HCT116 (cell line): ENCODE data around the gene SLC35F6. TPM values are rescaled to one million over a fixed set of nuclear protein-coding genes. Genes with fewer than 3 reads are reported as not detected.
A peak's percentile ranks its signal among the peaks of the same experiment; 100 is the strongest.

Experiments
- ATAC-seq: fragments of 200-7000 bp; cut with Tn5 transposase; 2 replicates; pipeline ENCODE4 v1.9.1; 2020; ENCODE audit warnings: mild to moderate bottlenecking, moderate library complexity
- BruUV-seq: library from RNA; stranded (reverse); fragments of 400-500 nt; replicated peaks from 2 replicates; lab custom pipeline; 2021; lab: Mats Ljungman, UMichigan
- CTCF ChIA-PET: fragments of 300-600 bp; sonication (Branson Sonifier 250); formaldehyde crosslinking; loops from one replicate; lab custom pipeline; 2021; ENCODE audit warnings: antibody characterized with exemption; lab: Charles Lee
- POLR2A ChIA-PET: fragments of 300-600, 350-600 bp; sonication (Branson Sonifier 250); formaldehyde crosslinking; loops from one replicate; lab custom pipeline; 2021; ENCODE audit warnings: antibody characterized with exemption; lab: Charles Lee
- RAD21 ChIA-PET, 2 experiments: fragments of 300-600 bp; sonication (Branson Sonifier 250); formaldehyde crosslinking; loops; one replicate each; lab custom pipeline; 2023; ENCODE audit warnings: low total read pairs in 2 of 2; ENCODE audit not compliant: uncharacterized antibody in 2 of 2, unreplicated experiment in 2 of 2, low non-redundant PET in 1 of 2; lab: Charles Lee
- DNase-seq: peaks from one replicate; pipeline ENCODE4 v3.0.0-alpha.2; 2010; ENCODE audit warnings: low read depth, low spot score
- H2AFZ ChIP-seq: fragments of 200-600 bp; shearing (Covaris generic), sonication (generic); 2 replicates; pipeline ENCODE4 v1.6.1; 2017; ENCODE audit warnings: low read depth, mixed run types, mixed read lengths, antibody characterized with exemption, low read length; ENCODE audit not compliant: poor library complexity, severe bottlenecking
- H3K27ac ChIP-seq: 2 replicates; pipeline ENCODE4 v1.5.1; 2012; ENCODE audit warnings: low read depth, low read length
- H3K27me3 ChIP-seq: fragments of 200-600 bp; sonication (generic); 2 replicates; pipeline ENCODE4 v1.6.1; 2016; ENCODE audit warnings: mixed run types, low read length, mixed read lengths; ENCODE audit not compliant: insufficient read depth
- H3K36me3 ChIP-seq, 2 experiments: fragments of 200-500 bp in 1 of 2; fragments of 200-600 bp in 1 of 2; sonication (Bioruptor generic) in 1 of 2; sonication (generic) in 1 of 2; 2 replicates each; pipeline versions ENCODE4 v1.5.1 to v1.6.1; 2014 to 2016; ENCODE audit warnings: low read length in 2 of 2, inconsistent platforms in 1 of 2, mixed read lengths in 1 of 2, mixed run types in 1 of 2; ENCODE audit not compliant: insufficient read depth in 2 of 2, control insufficient read depth in 1 of 2
- H3K4me1 ChIP-seq, 2 experiments: fragments of 200-600 bp in 1 of 2; sonication (generic) in 1 of 2; 2 replicates each; pipeline versions ENCODE4 v1.5.1 to v1.6.1; 2012 to 2017; ENCODE audit warnings: low read length in 2 of 2, inconsistent platforms in 1 of 2, mild to moderate bottlenecking in 1 of 2, mixed read lengths in 1 of 2, mixed run types in 1 of 2, moderate library complexity in 1 of 2; ENCODE audit not compliant: insufficient read depth in 2 of 2, control insufficient read depth in 1 of 2
- H3K4me2 ChIP-seq: fragments of 200-600 bp; sonication (generic); 2 replicates; pipeline ENCODE4 v1.6.1; 2017; ENCODE audit warnings: mixed run types, low read length, mixed read lengths
- H3K4me3 ChIP-seq, 2 experiments: fragments of 200-600 bp in 1 of 2; sonication (generic) in 1 of 2; replicated peaks in 1 of 2; 2 replicates each; pipeline ENCODE4 v1.5.1; 2011 to 2016; ENCODE audit warnings: low read length in 2 of 2, control low read depth in 1 of 2, low read depth in 1 of 2, mild to moderate bottlenecking in 1 of 2, mixed read lengths in 1 of 2, mixed run types in 1 of 2
- H3K79me2 ChIP-seq: fragments of 200-600 bp; sonication (generic); 2 replicates; pipeline ENCODE4 v1.6.1; 2017; ENCODE audit warnings: mild to moderate bottlenecking, mixed run types, low read length, moderate library complexity, mixed read lengths; ENCODE audit not compliant: insufficient read depth
- H3K9ac ChIP-seq: fragments of 200-600 bp; sonication (generic); 2 replicates; pipeline ENCODE4 v1.6.1; 2016; ENCODE audit warnings: low read length, mixed read lengths
- H3K9me2 ChIP-seq: fragments of 200-600 bp; sonication (generic), shearing (Covaris generic); 2 replicates; pipeline ENCODE4 v1.6.1; 2017; ENCODE audit warnings: mixed run types, mild to moderate bottlenecking, moderate library complexity; ENCODE audit not compliant: insufficient read depth
- H3K9me3 ChIP-seq, 2 experiments: fragments of 200-500 bp in 1 of 2; fragments of 200-600 bp in 1 of 2; sonication (Bioruptor generic) in 1 of 2; sonication (generic) in 1 of 2; 2 replicates each; pipeline ENCODE4 v1.6.1; 2014 to 2017; ENCODE audit warnings: low read length in 2 of 2, mixed read lengths in 2 of 2, inconsistent platforms in 1 of 2, low read depth in 1 of 2, mild to moderate bottlenecking in 1 of 2, mixed run types in 1 of 2, moderate library complexity in 1 of 2; ENCODE audit not compliant: control insufficient read depth in 1 of 2, insufficient read depth in 1 of 2
- H4K20me1 ChIP-seq: fragments of 200-600 bp; sonication (generic), shearing (Covaris generic); 2 replicates; pipeline ENCODE4 v1.6.1; 2017; ENCODE audit warnings: mixed run types, mild to moderate bottlenecking, moderate library complexity; ENCODE audit not compliant: insufficient read depth
- ATF3 ChIP-seq: IDR thresholded peaks from 2 replicates; pipeline ENCODE4 v1.6.1; 2012
- CBX3 ChIP-seq: IDR thresholded peaks from 2 replicates; pipeline ENCODE4 v1.6.1; 2012; ENCODE audit warnings: low read depth
- CEBPB ChIP-seq: IDR thresholded peaks from 2 replicates; pipeline ENCODE4 v1.6.1; 2012; ENCODE audit warnings: low read depth
- CTCF ChIP-seq, 3 experiments: fragments of 200-600 bp in 1 of 3; sonication (generic) in 1 of 3; IDR thresholded peaks in 2 of 3; conservative IDR thresholded peaks in 1 of 3; 2 replicates each; pipeline ENCODE4 v1.5.1; 2012 to 2017; ENCODE audit warnings: low read depth in 2 of 3, low read length in 2 of 3, antibody characterized with exemption in 1 of 3, borderline replicate concordance in 1 of 3, control low read depth in 1 of 3, mild to moderate bottlenecking in 1 of 3, mixed read lengths in 1 of 3, mixed run types in 1 of 3, moderate library complexity in 1 of 3; ENCODE audit not compliant: insufficient read depth in 1 of 3
- EGR1 ChIP-seq: IDR thresholded peaks from 2 replicates; pipeline ENCODE4 v1.6.1; 2012; ENCODE audit warnings: low read depth
- ELF1 ChIP-seq: IDR thresholded peaks from 2 replicates; pipeline ENCODE4 v1.6.1; 2012; ENCODE audit warnings: low read depth, borderline replicate concordance
- EZH2 ChIP-seq: fragments of 200-600 bp; sonication (generic); IDR thresholded peaks from 2 replicates; pipeline ENCODE4 v1.6.1; 2017; ENCODE audit warnings: antibody characterized with exemption, mixed run types
- FOSL1 ChIP-seq: IDR thresholded peaks from 2 replicates; pipeline ENCODE4 v1.6.1; 2012; ENCODE audit warnings: low read depth
- MAX ChIP-seq: IDR thresholded peaks from 2 replicates; pipeline ENCODE4 v1.6.1; 2012
- SIN3A ChIP-seq: IDR thresholded peaks from 2 replicates; pipeline ENCODE4 v1.6.1; 2012; ENCODE audit warnings: low read depth
- SP1 ChIP-seq: IDR thresholded peaks from 2 replicates; pipeline ENCODE4 v1.6.1; 2012; ENCODE audit warnings: low read depth
- SRF ChIP-seq: IDR thresholded peaks from 2 replicates; pipeline ENCODE4 v1.6.1; 2012; ENCODE audit warnings: low read depth
- TCF7L2 ChIP-seq: IDR thresholded peaks from 2 replicates; pipeline ENCODE4 v1.7.0; 2011; ENCODE audit warnings: borderline replicate concordance, inconsistent platforms; ENCODE audit not compliant: insufficient read depth, insufficient read length; ENCODE audit errors: extremely low read depth
- YY1 ChIP-seq: IDR thresholded peaks from 2 replicates; pipeline ENCODE4 v1.6.1; 2011; ENCODE audit warnings: low read length, low read depth, moderate library complexity, mild to moderate bottlenecking; ENCODE audit not compliant: insufficient replicate concordance; ENCODE audit errors: extremely low read depth
- ZFX ChIP-seq: fragments of 450-650 bp; IDR thresholded peaks from 2 replicates; pipeline ENCODE4 v1.6.1; 2017
- ZNF274 ChIP-seq: fragments of 200-500 bp; sonication (Bioruptor generic); IDR thresholded peaks from 2 replicates; pipeline ENCODE4 v1.6.1; 2014; ENCODE audit warnings: mild to moderate bottlenecking, low read depth, low read length, inconsistent platforms
- intact Hi-C: fragments of 100-400 bp; cut with micrococcal nuclease; formaldehyde crosslinking; loops from 2 replicates; pipeline ENCODE4 v1.10.0; 2022
- total RNA-seq: library from RNA; stranded (reverse); gene quantifications from one replicate; pipeline ENCODE4 v1.2.1, GENCODE V29; 2021; ENCODE audit not compliant: unreplicated experiment

Gene SLC35F6
- total RNA-seq, 1 experiment from 2014 or later = 34.5 TPM

- TF ChIP-seq CTCF (IDR thresholded peaks at IDR 0.05 in 2 of 3, conservative IDR thresholded peaks at IDR 0.05 in 1 of 3; ENCODE audit: borderline replicate concordance in 1 of 3, insufficient read depth in 1 of 3, low read depth in 2 of 3, low read length in 2 of 3) (0 out of 6 replicates have a peak, but pooled peaks of 1 of the 3 experiments have one; percentile 9), TCF7L2 (peak; percentile 95), EZH2 (no peak), SIN3A (peak; percentile 80; the same call in 1 of the 2 replicates), SP1 (peak; percentile 100), ATF3 (no peak)
- TF ChIP-seq, all 23 proteins: peak for 11
Measured at GRCh38 chr2:26785431-26786206, 21.5 kb downstream of the SLC35F6 start, which contains the start of gene CENPA (continued).

- no peak overlapping the region for H2AFZ ChIP-seq
- H3K9me2 ChIP-seq = no peaks in the 10 kb centered on the region
- peak; percentile 37 for ATAC-seq
- H3K79me2 ChIP-seq = peaks cover 54% of the 10 kb centered on the region
- no TSS peak for BruUV-seq
- no peaks in the 10 kb centered on the region for H3K9me3 ChIP-seq
- H3K4me1 ChIP-seq = peaks cover 0 to 20% of the 10 kb centered on the region in 2 experiments; a peak in 3 of 4 replicates
- DNase-seq = no peak
- peak overlapping the region; percentile 74 for H3K4me2 ChIP-seq
- intact Hi-C loops = no loop called here
- peak overlapping the region; percentile 69 to 88 for H3K4me3 ChIP-seq
- POLR2A ChIA-PET = interaction anchor here (0.7 kb wide), 1 partner anchor 18 kb away, joined by 3 read pairs; no protein-coding TSS in a partner anchor
- H3K27me3 ChIP-seq = no peaks in the 10 kb centered on the region
- CTCF ChIA-PET = no interaction called here
- H3K36me3 ChIP-seq = peaks cover 0 to 25% of the 10 kb centered on the region in 2 experiments; a peak in 2 of 4 replicates
- peak overlapping the region; percentile 90 for H3K9ac ChIP-seq
- no peaks in the 10 kb centered on the region; the same call in 1 of the 2 replicates for H4K20me1 ChIP-seq
- H3K27ac ChIP-seq = peak overlapping the region; percentile 63
- RAD21 ChIA-PET = no interaction called here
- TF ChIP-seq ELF1 = no peak
- no peak for TF ChIP-seq ATF3
- no peak for TF ChIP-seq FOSL1
- TF ChIP-seq EGR1 = no peak
- no peak for TF ChIP-seq EZH2
- no peak for TF ChIP-seq TCF7L2
- TF ChIP-seq ZFX = peak; percentile 26; the same call in 1 of the 2 replicates
- TF ChIP-seq ZNF274 = no peak
- no peak for TF ChIP-seq SRF
- no peak for TF ChIP-seq CBX3
- no peak for TF ChIP-seq CEBPB
- no peak for TF ChIP-seq YY1
- no peak for TF ChIP-seq SP1
- peak; percentile 25; the same call in 1 of the 2 replicates for TF ChIP-seq MAX
- TF ChIP-seq SIN3A = no peak; the same call in 1 of the 2 replicates
Measured at GRCh38 chr2:26786207-26787028, 22.3 kb downstream of the SLC35F6 start.
